GM21515 (cell line): ENCODE results near the gene SCML1.

Experiments used
- ATAC-seq: cut with Tn5 transposase; IDR thresholded peaks from one replicate; pipeline ENCODE4 v1.9.1; 2021; ENCODE audit not compliant: unreplicated experiment

The SCML1 gene

GRCh38 chrX:17736856-17737709 is at the start of gene SCML1:
SCML1 (plus strand) TSS chrX:17737493; CDS start chrX:17744187, 6,694 bp downstream.
- peak; percentile 74 for ATAC-seq

GRCh38 chrX:17687648-17688047 is 49.6 kb upstream of the SCML1 start:
- ATAC-seq = no peak

- no peak for ATAC-seq
Observed at GRCh38 chrX:17689971-17690409, 47.3 kb upstream of the SCML1 start.

- no peak for ATAC-seq
Observed at GRCh38 chrX:17692709-17693346, 44.5 kb upstream of the SCML1 start.

- ATAC-seq = no peak
Observed at GRCh38 chrX:17697191-17697590, 40.1 kb upstream of the SCML1 start.

GRCh38 chrX:17700976-17701375 is 36.3 kb upstream of the SCML1 start:
- ATAC-seq = no peak

- no peak for ATAC-seq
Observed at GRCh38 chrX:17703201-17703600, 34.1 kb upstream of the SCML1 start.

GRCh38 chrX:17705211-17705610 is 32.1 kb upstream of the SCML1 start:
- ATAC-seq = no peak

- no peak for ATAC-seq
Observed at GRCh38 chrX:17706676-17707075, 30.6 kb upstream of the SCML1 start.

- ATAC-seq = no peak
Observed at GRCh38 chrX:17707731-17708130, 29.6 kb upstream of the SCML1 start.

GRCh38 chrX:17710871-17711301 is 26.4 kb upstream of the SCML1 start:
- ATAC-seq = no peak

- no peak for ATAC-seq
Observed at GRCh38 chrX:17713288-17713687, 24.0 kb upstream of the SCML1 start.

- no peak for ATAC-seq
Observed at GRCh38 chrX:17718649-17719165, 18.6 kb upstream of the SCML1 start.

GRCh38 chrX:17719711-17720110 is 17.6 kb upstream of the SCML1 start:
- ATAC-seq = no peak

- no peak for ATAC-seq
Observed at GRCh38 chrX:17721715-17722114, 15.6 kb upstream of the SCML1 start.

GRCh38 chrX:17725181-17725580 is 12.1 kb upstream of the SCML1 start:
- no peak for ATAC-seq

- no peak for ATAC-seq
Observed at GRCh38 chrX:17732138-17732783, 5.0 kb upstream of the SCML1 start.

GRCh38 chrX:17735406-17735805 is 1.9 kb upstream of the SCML1 start:
- ATAC-seq = no peak

- no peak for ATAC-seq
Observed at GRCh38 chrX:17736478-17736855, 826 bp upstream of the SCML1 start.

GRCh38 chrX:17737710-17737985 is 355 bp downstream of the SCML1 start:
- no peak for ATAC-seq

GRCh38 chrX:17737986-17738713 is 857 bp downstream of the SCML1 start:
- no peak for ATAC-seq
